NCI-H345 (cell line): ENCODE measurements around the gene CERT1.
"Not testable (repeated sequence)": the region's sequence is repeated elsewhere in the genome, so short reads cannot be mapped to it uniquely, and the experiment has no call there.

Experiments used
- DNase-seq: peaks from one replicate; lab custom pipeline; 2025; lab: John Stamatoyannopoulos, UW

CERT1 gene

DNA sequence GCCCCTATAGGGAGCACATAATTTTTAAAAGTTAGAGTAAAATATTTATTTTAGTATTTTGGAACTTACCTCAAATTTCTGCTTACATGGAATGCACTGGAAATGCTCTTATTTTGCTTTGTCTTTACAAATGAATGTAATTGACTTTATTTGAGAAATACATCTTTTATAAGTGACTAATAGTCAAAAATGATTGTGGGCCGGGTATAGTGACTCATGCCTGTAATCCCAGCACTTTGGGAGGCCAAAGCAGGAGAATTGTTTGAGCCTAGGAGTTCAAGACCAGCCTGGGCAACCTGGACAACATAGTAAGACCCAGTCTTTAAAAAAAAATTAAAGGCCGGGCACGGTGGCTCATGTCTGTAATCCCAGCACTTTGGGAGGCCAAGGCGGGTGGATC lies 168.6 kb downstream of the CERT1 start:
- no peak for DNase-seq

DNA sequence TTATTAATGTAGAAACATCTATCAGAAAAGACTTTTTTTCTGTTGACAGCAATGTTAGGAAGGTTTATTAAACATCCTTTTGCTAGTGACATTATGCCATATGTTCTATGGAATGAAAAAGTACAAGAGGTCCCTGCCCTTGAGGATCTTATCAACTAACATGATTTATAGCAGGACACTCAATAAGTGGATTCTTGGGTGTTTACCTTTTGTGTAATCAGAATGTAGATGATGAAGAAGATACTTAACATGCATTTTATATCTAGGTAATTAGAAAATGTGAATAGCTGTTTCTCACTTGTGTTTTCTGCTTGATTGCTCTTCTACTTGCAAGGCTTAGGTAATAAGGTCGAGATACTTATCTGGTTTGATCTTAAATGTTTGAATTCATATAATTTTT lies 169.5 kb downstream of the CERT1 start:
- DNase-seq = no peak

DNA sequence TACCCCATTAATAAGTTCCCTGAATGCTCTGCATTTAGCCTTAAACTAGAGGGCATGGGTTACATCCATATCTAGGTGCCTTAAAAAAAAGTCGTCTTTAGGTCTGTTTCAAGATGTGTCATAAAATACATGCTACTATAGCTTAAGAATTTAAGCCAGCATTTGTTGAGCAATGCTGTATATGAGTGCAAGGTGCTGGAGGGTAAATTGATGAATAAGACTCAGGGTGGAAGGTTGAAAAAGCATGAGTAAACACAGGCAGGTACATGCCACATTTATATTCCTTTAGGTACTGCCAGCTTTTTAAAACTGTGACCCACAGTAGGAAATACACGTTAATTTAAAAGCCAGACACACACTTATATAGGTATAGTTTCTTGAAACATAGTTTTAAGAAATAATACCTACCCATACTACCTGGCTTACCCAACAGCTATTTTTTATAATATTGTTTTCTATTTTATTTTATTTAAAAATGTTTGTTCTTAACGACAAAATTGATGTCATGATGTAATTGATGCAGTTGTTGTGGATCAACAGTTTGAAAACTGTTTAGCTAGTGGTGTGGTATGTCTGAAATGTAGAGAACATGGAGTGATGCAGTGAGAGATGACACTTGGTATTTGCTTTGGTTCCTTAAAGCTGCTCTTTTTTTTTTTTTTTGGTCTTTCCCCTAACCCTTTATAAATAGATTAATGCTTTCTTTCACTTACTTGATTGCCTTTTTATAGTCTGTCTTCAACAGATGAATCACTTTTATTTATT lies 170.5 kb downstream of the CERT1 start:
- DNase-seq = no peak

DNA sequence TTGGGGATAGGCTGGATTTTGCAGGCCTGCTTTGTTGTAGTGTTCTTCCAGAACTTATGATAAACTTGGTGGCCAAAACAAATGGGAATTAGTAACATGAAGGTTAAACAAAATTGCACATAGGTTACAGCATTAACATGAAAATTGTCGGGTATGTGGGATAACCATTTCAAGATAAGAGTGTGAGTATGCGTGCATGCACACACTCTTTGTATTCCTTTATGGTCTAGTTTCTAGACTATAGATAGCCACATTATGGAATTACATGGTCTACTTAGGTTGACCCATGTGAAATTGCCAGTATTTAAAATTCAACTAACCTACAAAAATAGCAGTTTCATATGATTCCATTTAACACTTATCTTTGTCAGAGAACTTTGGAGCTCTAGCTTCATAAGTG lies 173.0 kb downstream of the CERT1 start:
- DNase-seq = no peak

DNA sequence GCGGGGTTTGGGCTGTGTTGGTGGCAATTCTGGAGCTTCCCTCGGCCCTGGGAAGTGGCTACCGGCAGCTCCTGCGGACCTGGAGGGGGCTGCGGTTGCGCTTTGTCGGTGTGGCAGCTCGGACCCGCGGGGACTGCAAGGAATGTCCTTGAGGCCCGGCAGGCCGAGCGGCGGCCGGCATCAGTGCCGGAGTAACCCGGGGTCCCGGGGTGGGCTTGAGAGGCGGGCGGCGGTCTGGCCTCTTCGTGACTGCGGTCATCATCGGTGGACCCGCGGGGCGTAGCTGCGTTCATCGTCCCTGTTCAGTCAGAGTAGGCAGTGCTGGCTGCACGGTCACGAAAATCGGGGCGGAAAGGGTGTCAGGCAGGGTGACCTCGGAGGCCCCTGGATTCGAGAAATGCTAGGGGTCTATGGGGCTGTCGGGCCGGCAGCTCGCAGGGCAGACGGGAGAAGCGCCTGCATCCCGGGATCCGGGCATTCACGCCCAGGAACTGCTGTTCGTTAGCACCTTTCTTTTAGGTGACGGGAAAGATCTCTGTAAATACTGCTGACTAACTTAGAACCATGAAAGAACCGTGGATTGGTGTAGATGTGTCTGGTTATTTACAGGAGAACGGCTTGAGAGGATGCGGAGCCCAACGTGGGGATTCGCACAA lies 173.9 kb downstream of the CERT1 start:
- DNase-seq = no peak

DNA sequence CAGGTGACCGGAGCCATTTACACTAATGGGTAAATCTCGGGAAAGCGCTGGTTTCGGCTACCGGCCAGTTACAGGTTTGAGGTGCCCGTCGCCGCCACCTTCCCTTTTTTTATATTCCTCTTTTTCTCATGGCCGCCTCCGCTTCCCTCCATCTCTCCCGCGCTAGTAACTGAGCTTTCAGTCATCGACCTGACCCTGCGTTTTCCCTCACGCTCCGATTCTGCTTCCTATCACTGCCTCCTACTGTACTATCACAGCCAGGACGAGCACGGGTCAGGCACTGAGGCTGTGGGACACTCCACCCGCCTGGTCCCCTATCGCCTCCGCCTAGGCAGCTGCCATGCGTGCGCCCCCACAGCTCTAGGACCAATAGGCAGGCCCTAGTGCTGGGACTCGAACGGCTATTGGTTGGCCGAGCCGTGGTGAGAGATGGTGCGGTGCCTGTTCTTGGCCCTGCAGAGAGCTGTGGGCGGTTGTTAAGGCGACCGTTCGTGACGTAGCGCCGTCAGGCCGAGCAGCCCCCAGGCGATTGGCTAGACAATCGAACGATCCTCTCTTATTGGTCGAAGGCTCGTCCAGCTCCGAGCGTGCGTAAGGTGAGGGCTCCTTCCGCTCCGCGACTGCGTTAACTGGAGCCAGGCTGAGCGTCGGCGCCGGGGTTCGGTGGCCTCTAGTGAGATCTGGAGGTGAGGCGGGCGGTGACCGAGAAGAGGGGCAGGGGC lies 174.7 kb downstream of the CERT1 start, which contains the start of gene HMGCR:
HMGCR (plus strand) TSS at position 606 of the 722 bp plus-strand sequence. CDS start 5,386 bp downstream, outside the sequence.
- peak; percentile 98 for DNase-seq

DNA sequence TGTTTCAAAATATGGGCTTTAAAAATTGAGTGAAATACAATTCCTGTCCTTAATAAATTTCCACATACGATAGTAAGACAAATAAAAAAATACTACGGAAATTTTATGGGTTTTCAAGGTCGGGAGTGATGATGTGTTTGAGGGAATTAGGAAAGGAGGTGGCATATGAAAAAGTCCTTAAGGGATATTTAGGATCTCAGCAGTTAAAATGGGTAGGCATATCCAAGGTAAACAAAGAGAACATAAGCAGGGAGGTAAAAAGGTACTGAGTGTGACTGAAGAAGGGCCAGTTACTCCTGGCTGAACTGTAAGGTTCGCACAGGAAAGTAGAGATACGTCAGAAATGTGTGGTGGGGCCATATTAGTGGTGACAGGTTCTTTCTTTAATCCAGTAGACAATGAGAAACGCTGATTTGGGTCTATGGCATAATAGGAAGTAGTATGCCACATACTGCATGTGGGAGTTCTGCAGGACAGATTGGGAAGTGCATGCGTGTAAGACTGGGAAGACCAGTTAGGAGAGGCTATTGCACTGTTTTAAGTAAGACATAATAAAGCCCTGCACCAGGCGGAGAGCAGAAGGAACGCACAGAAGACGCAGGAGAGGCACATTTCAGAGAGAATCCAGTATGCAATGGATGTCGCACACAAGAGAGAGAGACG lies 175.3 kb downstream of the CERT1 start:
- peak; percentile 62 for DNase-seq

DNA sequence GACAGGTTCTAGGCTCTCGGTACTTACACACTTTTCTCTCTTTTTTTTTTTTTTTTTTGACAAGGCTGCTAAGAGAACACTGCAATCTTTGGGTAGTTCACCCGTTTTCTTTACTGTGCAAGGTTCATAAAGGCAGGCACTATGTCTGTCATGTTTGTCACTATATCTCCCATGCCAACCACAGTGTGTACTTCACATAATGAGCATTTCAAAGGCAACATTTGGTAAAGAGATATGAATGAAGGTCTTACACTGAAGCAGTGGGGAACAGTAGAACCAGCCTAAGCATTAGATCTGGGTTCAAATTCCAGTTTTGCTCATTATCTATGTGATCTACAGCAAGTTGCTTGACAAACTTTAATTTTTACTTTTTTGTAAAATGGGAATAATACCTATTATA lies 175.9 kb downstream of the CERT1 start:
- DNase-seq = no peak

DNA sequence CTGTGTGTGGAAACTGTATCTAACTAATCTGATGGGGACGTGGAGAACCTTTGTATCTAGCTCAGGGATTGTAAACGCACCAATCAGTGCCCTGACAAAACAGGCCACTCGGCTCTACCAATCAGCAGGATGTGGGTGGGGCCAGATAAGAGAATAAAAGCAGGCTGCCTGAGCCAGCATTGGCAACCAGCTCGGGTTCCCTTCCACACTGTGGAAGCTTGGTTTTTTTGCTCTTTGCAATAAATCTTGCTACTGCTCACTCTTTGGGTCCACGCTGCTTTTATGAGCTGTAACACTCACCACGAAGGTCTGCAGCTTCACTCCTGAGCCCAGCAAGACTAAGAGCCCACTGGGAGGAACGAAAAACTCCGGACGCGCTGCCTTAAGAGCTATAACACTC lies 177.0 kb downstream of the CERT1 start:
- DNase-seq = not testable (repeated sequence)

DNA sequence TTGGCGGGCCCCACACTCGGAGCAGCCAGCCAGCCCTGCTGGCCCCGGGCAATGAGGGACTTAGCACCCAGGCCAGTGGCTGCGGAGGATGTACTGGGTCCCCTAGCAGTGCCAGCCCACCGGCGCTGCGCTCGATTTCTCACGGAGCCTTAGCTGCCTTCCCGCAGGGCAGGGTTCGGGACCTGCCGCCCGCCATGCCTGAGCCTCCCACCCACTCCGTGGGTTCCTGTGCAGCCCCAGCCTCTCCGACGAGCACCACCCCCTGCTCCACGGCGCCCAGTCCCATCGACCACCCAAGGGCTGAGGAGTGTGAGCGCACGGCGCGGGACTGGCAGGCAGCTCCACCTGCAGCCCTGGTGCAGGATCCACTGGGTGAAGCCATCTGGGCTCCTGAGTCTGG lies 177.7 kb downstream of the CERT1 start:
- not testable (repeated sequence) for DNase-seq

DNA sequence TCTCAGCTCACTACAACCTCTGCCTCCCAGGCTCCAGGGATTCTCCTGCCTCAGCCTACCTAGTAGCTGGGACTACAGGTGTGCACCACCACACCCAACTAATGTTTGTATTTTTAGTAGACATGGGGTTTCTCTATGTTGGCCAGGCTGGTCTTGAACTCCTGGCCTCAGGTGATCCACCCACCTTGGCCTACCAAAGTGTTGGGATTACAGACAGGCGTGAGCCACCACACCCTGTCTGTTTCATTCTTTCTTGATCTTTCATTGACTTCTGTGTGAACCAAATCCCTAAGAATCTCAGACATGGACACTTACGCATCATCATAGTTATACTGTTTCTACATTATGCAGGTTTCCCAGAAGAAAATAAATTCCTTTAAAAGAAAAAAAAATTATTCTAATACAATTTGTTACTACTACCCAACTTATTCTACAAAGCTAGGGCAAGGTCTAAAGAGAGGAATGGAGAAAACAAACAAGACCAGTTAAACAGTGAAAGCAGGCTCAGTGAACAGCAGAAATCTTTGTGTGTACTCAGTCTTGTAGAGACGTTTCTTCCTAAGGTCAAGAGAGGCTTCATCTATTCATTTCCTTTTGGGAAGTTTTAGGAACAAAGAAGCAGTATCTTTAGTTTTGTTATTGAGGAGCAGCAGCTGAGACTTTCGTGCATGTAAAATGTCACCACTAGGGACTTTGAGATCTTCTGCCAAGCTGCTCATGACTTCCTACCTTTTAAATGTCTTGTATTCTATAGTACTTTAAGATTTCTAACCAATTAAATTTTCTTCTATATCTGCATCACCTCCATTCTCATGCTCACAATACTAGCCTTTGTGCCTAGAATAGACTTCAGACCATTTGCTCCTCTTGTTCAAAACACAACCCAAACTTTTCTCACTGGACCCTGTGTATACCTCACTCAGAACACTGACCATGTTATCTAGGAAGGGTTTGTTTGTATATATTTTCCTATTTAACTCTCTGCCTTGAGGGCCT lies 180.0 kb downstream of the CERT1 start:
- DNase-seq = no peak

DNA sequence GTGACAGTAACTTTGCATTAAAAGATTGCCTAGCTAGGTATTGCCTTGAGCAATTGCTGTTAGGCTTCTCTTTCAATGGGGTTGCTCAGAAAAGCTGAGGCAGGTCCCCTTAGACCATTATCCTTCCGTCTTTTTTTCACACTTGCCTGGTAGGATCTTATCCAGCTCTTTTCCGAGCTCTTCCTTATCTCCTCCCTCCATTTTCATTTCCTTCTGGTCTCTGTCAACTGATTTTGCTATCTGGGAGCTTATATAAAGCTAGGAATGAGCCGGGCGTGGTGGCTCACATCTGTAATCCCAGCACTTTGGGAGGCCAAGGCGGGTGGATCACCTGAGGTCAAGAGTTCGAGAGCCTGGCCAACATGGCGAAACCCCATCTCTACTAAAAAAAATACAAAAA lies 181.0 kb downstream of the CERT1 start:
- DNase-seq = no peak
